Iris pigment epithelial cell (primary cell): ENCODE results near the gene DOCK10.

Source experiments
- DNase-seq: peaks from one replicate; pipeline ENCODE4 v3.0.0-alpha.2; 2011; ENCODE audit warnings: low read depth

Gene DOCK10

GRCh38 chr2:224833986-224834385, 208.3 kb downstream of the DOCK10 start:
- no peak for DNase-seq

GRCh38 chr2:224832207-224832606, 210.1 kb downstream of the DOCK10 start:
- DNase-seq, result no peak

- DNase-seq, result no peak
These were observed 210.7 kb downstream of the DOCK10 start for GRCh38 chr2:224831530-224831929.

GRCh38 chr2:224820283-224820991, 221.8 kb downstream of the DOCK10 start:
- peak; percentile 10 for DNase-seq

GRCh38 chr2:224819075-224819474, 223.2 kb downstream of the DOCK10 start:
- peak; percentile 17 for DNase-seq

- DNase-seq, result no peak
These were observed 224.6 kb downstream of the DOCK10 start for GRCh38 chr2:224817676-224818075.

- peak; percentile 86 for DNase-seq
These were observed 225.5 kb downstream of the DOCK10 start for GRCh38 chr2:224816816-224817215.

GRCh38 chr2:224813578-224813977, 228.7 kb downstream of the DOCK10 start:
- DNase-seq, result no peak

GRCh38 chr2:224807153-224807964, 234.9 kb downstream of the DOCK10 start:
- no peak for DNase-seq

GRCh38 chr2:224803930-224804329, 238.3 kb downstream of the DOCK10 start:
- DNase-seq, result no peak

- DNase-seq, result no peak
These were observed 239.9 kb downstream of the DOCK10 start for GRCh38 chr2:224802407-224802806.

GRCh38 chr2:224801360-224801759, 240.9 kb downstream of the DOCK10 start:
- no peak for DNase-seq

GRCh38 chr2:224799691-224800090, 242.6 kb downstream of the DOCK10 start:
- DNase-seq, result no peak

- no peak for DNase-seq
These were observed 244.1 kb downstream of the DOCK10 start for GRCh38 chr2:224798180-224798579.

GRCh38 chr2:224796695-224797305, 245.5 kb downstream of the DOCK10 start:
- DNase-seq, result no peak

GRCh38 chr2:224793946-224794345, 248.3 kb downstream of the DOCK10 start:
- no peak for DNase-seq

- DNase-seq, result no peak
These were observed 255.4 kb downstream of the DOCK10 start for GRCh38 chr2:224786848-224787247.

GRCh38 chr2:224781400-224781799, 260.9 kb downstream of the DOCK10 start:
- DNase-seq, result peak; percentile 30

GRCh38 chr2:224780823-224781222, 261.4 kb downstream of the DOCK10 start:
- no peak for DNase-seq

- peak; percentile 18 for DNase-seq
These were observed 262.2 kb downstream of the DOCK10 start for GRCh38 chr2:224780106-224780505.

- DNase-seq, result peak; percentile 58
These were observed 263.8 kb downstream of the DOCK10 start for GRCh38 chr2:224778474-224778877.

- DNase-seq, result no peak
These were observed 264.7 kb downstream of the DOCK10 start for GRCh38 chr2:224777559-224777930.
